ENCODE results near the gene PROSER2. TPM values are rescaled to one million over a fixed set of nuclear protein-coding genes. Genes with fewer than 3 reads are reported as not detected.

The PROSER2 gene
- total RNA-seq, 6 experiments from 2014 or later = 0.74 to 2.9 (median 1.5) TPM

DNA sequence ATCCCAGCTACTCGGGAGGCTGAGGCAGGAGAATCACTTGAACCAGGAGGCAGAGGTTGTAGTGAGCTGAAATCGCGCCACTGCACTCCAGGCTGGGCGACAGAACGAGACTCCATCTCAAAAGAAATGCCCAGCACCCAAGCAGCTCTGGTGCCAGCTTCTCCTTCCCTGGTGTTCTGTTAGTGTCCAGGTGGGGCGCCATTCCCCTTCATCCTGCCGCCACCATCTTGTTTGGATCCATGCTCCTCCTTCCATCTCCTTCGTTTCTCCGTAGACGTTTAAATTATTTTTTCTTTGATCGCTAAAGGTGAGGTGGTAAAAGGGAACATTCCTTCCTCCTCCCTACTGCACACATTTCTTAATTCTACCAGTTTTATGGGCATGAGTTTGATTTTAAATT is 30.3 kb downstream of the PROSER2 start:
- Mint-ChIP-seq H3K27ac (no peak overlapping the region), H3K4me1 (ENCODE audit: low read depth) (peaks cover 9% of the 10 kb centered on the region), H3K9me3 (no peaks in the 10 kb centered on the region), H3K4me3 (no peak overlapping the region), H3K36me3 (ENCODE audit: low read depth) (peaks cover 4% of the 10 kb centered on the region), H3K27me3 (ENCODE audit: insufficient read depth) (peaks cover 8% of the 10 kb centered on the region)
- DNase-seq = no peak
- TF ChIP-seq, protein P1, sequence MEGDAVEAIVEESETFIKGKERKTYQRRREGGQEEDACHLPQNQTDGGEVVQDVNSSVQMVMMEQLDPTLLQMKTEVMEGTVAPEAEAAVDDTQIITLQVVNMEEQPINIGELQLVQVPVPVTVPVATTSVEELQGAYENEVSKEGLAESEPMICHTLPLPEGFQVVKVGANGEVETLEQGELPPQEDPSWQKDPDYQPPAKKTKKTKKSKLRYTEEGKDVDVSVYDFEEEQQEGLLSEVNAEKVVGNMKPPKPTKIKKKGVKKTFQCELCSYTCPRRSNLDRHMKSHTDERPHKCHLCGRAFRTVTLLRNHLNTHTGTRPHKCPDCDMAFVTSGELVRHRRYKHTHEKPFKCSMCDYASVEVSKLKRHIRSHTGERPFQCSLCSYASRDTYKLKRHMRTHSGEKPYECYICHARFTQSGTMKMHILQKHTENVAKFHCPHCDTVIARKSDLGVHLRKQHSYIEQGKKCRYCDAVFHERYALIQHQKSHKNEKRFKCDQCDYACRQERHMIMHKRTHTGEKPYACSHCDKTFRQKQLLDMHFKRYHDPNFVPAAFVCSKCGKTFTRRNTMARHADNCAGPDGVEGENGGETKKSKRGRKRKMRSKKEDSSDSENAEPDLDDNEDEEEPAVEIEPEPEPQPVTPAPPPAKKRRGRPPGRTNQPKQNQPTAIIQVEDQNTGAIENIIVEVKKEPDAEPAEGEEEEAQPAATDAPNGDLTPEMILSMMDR (IDR thresholded peaks at IDR 0.05) = peak; percentile 53

GRCh38 chr10:11854301-11854700 is 31.1 kb downstream of the PROSER2 start:
- H3K36me3 Mint-ChIP-seq (ENCODE audit: low read depth) = peaks cover 4% of the 10 kb centered on the region

DNA sequence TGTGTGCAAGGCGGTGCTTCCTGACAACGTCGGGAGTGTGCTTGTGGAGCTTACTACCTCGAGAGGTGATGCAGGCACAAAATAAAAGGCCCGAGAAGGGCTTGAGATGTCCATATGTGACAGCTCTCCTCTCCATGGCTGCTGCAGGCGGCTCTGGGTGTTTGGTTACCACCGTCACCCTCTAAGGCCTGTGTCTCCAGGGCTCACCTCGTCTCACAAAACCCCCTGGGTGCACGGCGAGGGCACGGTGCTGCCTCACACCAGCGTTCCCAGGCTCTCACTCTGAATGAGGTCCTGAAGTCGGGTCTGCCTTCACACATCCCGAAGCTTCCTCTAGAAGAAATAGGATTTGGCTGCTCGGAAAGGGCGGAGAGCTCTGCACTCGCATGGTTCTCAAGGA is 32.9 kb downstream of the PROSER2 start:
- Mint-ChIP-seq H3K27me3 (ENCODE audit: insufficient read depth) (peaks cover 2% of the 10 kb centered on the region; the same call in 1 of the 2 replicates), H3K4me1 (ENCODE audit: low read depth) (peaks cover 9% of the 10 kb centered on the region), H3K27ac (no peak overlapping the region), H3K4me3 (no peak overlapping the region), H3K9me3 (no peaks in the 10 kb centered on the region), H3K36me3 (ENCODE audit: low read depth) (peaks cover 4% of the 10 kb centered on the region)
- TF ChIP-seq, protein P1 (IDR thresholded peaks at IDR 0.05) = no peak
- DNase-seq = no peak

More at GRCh38 chr10:11854301-11854700, 31.1 kb downstream of the PROSER2 start:
- H3K4me1 Mint-ChIP-seq (ENCODE audit: low read depth) = peaks cover 9% of the 10 kb centered on the region
- no peak for DNase-seq
- TF ChIP-seq, protein P1 (IDR thresholded peaks at IDR 0.05) = no peak
- H3K9me3 Mint-ChIP-seq = no peaks in the 10 kb centered on the region
- peaks cover 7% of the 10 kb centered on the region for H3K27me3 Mint-ChIP-seq (ENCODE audit: insufficient read depth)
- H3K4me3 Mint-ChIP-seq = no peak overlapping the region
- H3K27ac Mint-ChIP-seq = no peak overlapping the region

GRCh38 chr10:11856678-11857077 is 33.5 kb downstream of the PROSER2 start:
- Mint-ChIP-seq H3K4me3 (no peak overlapping the region), H3K4me1 (ENCODE audit: low read depth) (peaks cover 9% of the 10 kb centered on the region), H3K27me3 (ENCODE audit: insufficient read depth) (peaks cover 5% of the 10 kb centered on the region), H3K36me3 (ENCODE audit: low read depth) (peaks cover 4% of the 10 kb centered on the region), H3K27ac (no peak overlapping the region), H3K9me3 (no peaks in the 10 kb centered on the region)
- TF ChIP-seq, protein P1 (IDR thresholded peaks at IDR 0.05) = no peak
- DNase-seq = no peak

DNA sequence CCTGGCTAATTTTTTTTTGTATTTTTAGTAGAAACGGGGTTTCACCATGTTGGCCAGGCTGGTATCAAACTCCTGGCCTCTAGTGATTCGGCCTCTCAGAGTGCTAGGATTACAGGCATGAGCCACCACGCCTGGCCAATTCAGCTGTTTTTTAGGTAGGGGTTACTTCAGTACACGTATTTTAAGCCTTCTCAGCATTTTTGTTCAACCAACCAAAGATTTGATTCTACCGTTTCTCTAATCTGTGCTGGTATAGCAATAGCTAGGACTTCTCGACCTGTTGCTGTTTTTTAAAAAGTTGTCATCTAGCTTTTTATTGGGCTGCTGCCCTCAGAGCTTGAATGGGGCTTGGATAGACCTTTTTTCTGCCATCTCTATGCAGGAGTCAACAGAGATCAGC is 34.9 kb downstream of the PROSER2 start:
- H3K4me1 Mint-ChIP-seq (ENCODE audit: low read depth) = peaks cover 9% of the 10 kb centered on the region
- H3K9me3 Mint-ChIP-seq = no peaks in the 10 kb centered on the region
- H3K36me3 Mint-ChIP-seq (ENCODE audit: low read depth) = peaks cover 4% of the 10 kb centered on the region
- H3K27ac Mint-ChIP-seq = no peak overlapping the region
- DNase-seq = no peak
- TF ChIP-seq, protein P1 (IDR thresholded peaks at IDR 0.05) = no peak
- H3K4me3 Mint-ChIP-seq = no peak overlapping the region
- H3K27me3 Mint-ChIP-seq (ENCODE audit: insufficient read depth) = peaks cover 5% of the 10 kb centered on the region

DNA sequence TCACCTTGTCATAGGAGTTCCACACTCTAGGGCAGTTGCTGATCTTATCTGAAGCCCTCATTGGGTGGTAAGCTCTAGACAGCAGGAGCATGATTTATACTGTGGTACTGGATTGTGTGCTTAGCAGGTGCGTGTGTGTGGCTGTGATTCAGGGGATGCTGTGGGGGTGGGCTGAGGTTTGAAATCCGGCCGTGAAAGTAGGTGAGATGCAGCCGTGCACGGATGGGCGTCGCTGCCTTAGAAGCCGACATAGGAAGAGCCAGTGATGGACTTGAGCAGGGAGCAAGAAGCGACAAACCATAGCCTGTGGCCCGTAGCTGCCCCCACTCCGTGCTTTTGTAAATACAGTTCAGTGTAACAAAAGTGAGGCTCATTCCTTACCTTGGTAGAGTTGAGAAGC is 38.2 kb downstream of the PROSER2 start:
- Mint-ChIP-seq H3K9me3 (no peaks in the 10 kb centered on the region), H3K27ac (no peak overlapping the region), H3K27me3 (ENCODE audit: insufficient read depth) (peaks cover 15% of the 10 kb centered on the region), H3K36me3 (ENCODE audit: low read depth) (no peaks in the 10 kb centered on the region), H3K4me3 (no peak overlapping the region), H3K4me1 (ENCODE audit: low read depth) (peaks cover 16% of the 10 kb centered on the region)
- DNase-seq = no peak
- TF ChIP-seq, protein P1 (IDR thresholded peaks at IDR 0.05) = no peak
